ENCODE measurements around the gene MAP1LC3A.

GRCh38 chr20:34542439-34542838, 16.1 kb upstream of the MAP1LC3A start:
- TF ChIP-seq CTCF (IDR thresholded peaks at IDR 0.05) (no peak), POLR2AphosphoS5 (IDR thresholded peaks at IDR 0.05; ENCODE audit: insufficient read depth in 1 of 2, low read depth in 1 of 2) (no peak)

All from vagina (tissue), 2 donors.